IMR-90 (cell line): ENCODE data around the gene MSL3B.

ENCODE experiments used
- ATAC-seq: fragments of 200-7000 bp; cut with Tn5 transposase; 2 replicates; pipeline ENCODE4 v1.9.1; 2020; ENCODE audit warnings: low read depth, mild to moderate bottlenecking, moderate library complexity
- BruUV-seq: library from RNA; stranded (reverse); fragments of 400-500 nt; replicated peaks from 2 replicates; lab custom pipeline; 2021; lab: Mats Ljungman, UMichigan
- CTCF ChIA-PET: fragments of 300-600 bp; formaldehyde crosslinking; extraction: SDS; loops from one replicate; lab custom pipeline; 2021; ENCODE audit warnings: antibody characterized with exemption; lab: Yijun Ruan, JAX
- POLR2A ChIA-PET: fragments of 300-600 bp; sonication (Branson Sonifier 250); formaldehyde crosslinking; loops from one replicate; lab custom pipeline; 2022; ENCODE audit warnings: antibody characterized with exemption; ENCODE audit not compliant: unreplicated experiment; lab: Charles Lee
- DNase-seq: peaks from one replicate; pipeline ENCODE4 v3.0.0; 2013
- H2AFZ ChIP-seq: replicated peaks from 2 replicates; pipeline ENCODE3; 2013; ENCODE audit warnings: low read length, mild to moderate bottlenecking; ENCODE audit not compliant: poor library complexity
- H2AK5ac ChIP-seq: 2 replicates; pipeline ENCODE4 v1.6.1; 2013; ENCODE audit warnings: low read depth, low read length, inconsistent platforms
- H2AK9ac ChIP-seq: replicated peaks from 2 replicates; pipeline ENCODE3; 2013; ENCODE audit warnings: mild to moderate bottlenecking, low read depth, low read length, moderate library complexity; ENCODE audit not compliant: poor library complexity
- H2BK120ac ChIP-seq: 2 replicates; pipeline ENCODE4 v1.6.1; 2013; ENCODE audit warnings: low read depth, low read length, inconsistent platforms
- H2BK15ac ChIP-seq: 3 replicates; pipeline ENCODE4 v1.6.1; 2013; ENCODE audit warnings: low read depth, low read length, inconsistent platforms
- H2BK20ac ChIP-seq: 2 replicates; pipeline ENCODE4 v1.6.1; 2013; ENCODE audit warnings: low read depth, mild to moderate bottlenecking, inconsistent platforms, low read length, moderate library complexity
- H2BK5ac ChIP-seq: 2 replicates; pipeline ENCODE4 v1.6.1; 2013; ENCODE audit warnings: mild to moderate bottlenecking, low read depth, low read length, inconsistent platforms; ENCODE audit not compliant: poor library complexity, severe bottlenecking
- H3K14ac ChIP-seq: replicated peaks from 2 replicates; pipeline ENCODE4 v1.6.1; 2013; ENCODE audit warnings: low read depth, low read length, inconsistent platforms
- H3K18ac ChIP-seq: 2 replicates; pipeline ENCODE4 v1.6.1; 2013; ENCODE audit warnings: low read depth, low read length, control low read depth
- H3K23ac ChIP-seq: 2 replicates; pipeline ENCODE4 v1.6.1; 2013; ENCODE audit warnings: low read depth, low read length, inconsistent platforms
- H3K27ac ChIP-seq: 2 replicates; pipeline ENCODE4 v1.5.1; 2013; ENCODE audit warnings: mild to moderate bottlenecking, control low read depth, low read length; ENCODE audit not compliant: insufficient read depth
- H3K27me3 ChIP-seq: 2 replicates; pipeline ENCODE4 v1.6.1; 2013; ENCODE audit warnings: low read length; ENCODE audit not compliant: control insufficient read depth, insufficient read depth
- H3K36me3 ChIP-seq: 2 replicates; pipeline ENCODE4 v1.6.1; 2013; ENCODE audit warnings: low read length, mixed read lengths; ENCODE audit not compliant: control insufficient read depth, insufficient read depth
- H3K4ac ChIP-seq: 2 replicates; pipeline ENCODE4 v1.6.1; 2013; ENCODE audit warnings: low read depth, low read length, inconsistent platforms
- H3K4me1 ChIP-seq: 2 replicates; pipeline ENCODE4 v1.6.1; 2013; ENCODE audit warnings: low read length, mixed read lengths; ENCODE audit not compliant: control insufficient read depth, insufficient read depth
- H3K4me2 ChIP-seq: 2 replicates; pipeline ENCODE4 v1.6.1; 2013; ENCODE audit warnings: low read depth, mild to moderate bottlenecking, control low read depth, low read length, moderate library complexity
- H3K4me3 ChIP-seq: 2 replicates; pipeline ENCODE4 v1.5.1; 2013; ENCODE audit warnings: low read depth, mild to moderate bottlenecking, control low read depth, low read length, moderate library complexity; ENCODE audit not compliant: insufficient read depth
- H3K56ac ChIP-seq: 2 replicates; pipeline ENCODE4 v1.6.1; 2013; ENCODE audit warnings: low read length, inconsistent platforms; ENCODE audit not compliant: insufficient read depth; ENCODE audit errors: extremely low read depth
- H3K79me1 ChIP-seq, 2 experiments: 2 replicates each; pipeline ENCODE4 v1.6.1; 2013; ENCODE audit warnings: low read length in 2 of 2, inconsistent platforms in 1 of 2, low read depth in 1 of 2
- H3K9ac ChIP-seq: 2 replicates; pipeline ENCODE4 v1.6.1; 2013; ENCODE audit warnings: low read depth, low read length, control low read depth
- H3K9me1 ChIP-seq: 2 replicates; pipeline ENCODE4 v1.6.1; 2013; ENCODE audit warnings: low read length, inconsistent platforms; ENCODE audit not compliant: insufficient read depth
- H3K9me3 ChIP-seq: 2 replicates; pipeline ENCODE4 v1.6.1; 2013; ENCODE audit warnings: low read length; ENCODE audit not compliant: control insufficient read depth, insufficient read depth
- H4K20me1 ChIP-seq: 2 replicates; pipeline ENCODE4 v1.6.1; 2013; ENCODE audit warnings: low read length, inconsistent platforms; ENCODE audit not compliant: insufficient read depth
- H4K5ac ChIP-seq: 2 replicates; pipeline ENCODE4 v1.6.1; 2013; ENCODE audit warnings: mild to moderate bottlenecking, low read depth, low read length, control low read depth
- H4K8ac ChIP-seq, 2 experiments: 2 replicates each; pipeline ENCODE4 v1.6.1; 2013; ENCODE audit warnings: low read depth in 2 of 2, low read length in 2 of 2, control low read depth in 1 of 2, inconsistent platforms in 1 of 2
- H4K91ac ChIP-seq: 2 replicates; pipeline ENCODE4 v1.6.1; 2013; ENCODE audit warnings: low read depth, low read length, inconsistent platforms; ENCODE audit not compliant: insufficient read depth
- CEBPB ChIP-seq: IDR thresholded peaks from 2 replicates; pipeline ENCODE4 v1.6.1; 2012; ENCODE audit warnings: low read depth, low read length, improper control_type of control experiment
- CTCF ChIP-seq: conservative IDR thresholded peaks from 2 replicates; pipeline ENCODE4 v1.5.1; 2012; ENCODE audit warnings: mild to moderate bottlenecking, low read depth, low read length, improper control_type of control experiment
- ELK1 ChIP-seq: fragments of 150-350 bp; IDR thresholded peaks from 2 replicates; pipeline ENCODE4 v1.6.1; 2016; ENCODE audit warnings: low read depth, mild to moderate bottlenecking, low read length, moderate library complexity, borderline replicate concordance
- MAZ ChIP-seq: IDR thresholded peaks from 2 replicates; pipeline ENCODE4 v1.6.1; 2012; ENCODE audit warnings: low read depth, mild to moderate bottlenecking, low read length, improper control_type of control experiment, moderate library complexity, borderline replicate concordance
- NFE2L2 ChIP-seq: fragments of 150-350 bp; IDR thresholded peaks from 2 replicates; pipeline ENCODE4 v1.6.1; 2016; ENCODE audit warnings: low read depth, mild to moderate bottlenecking, low read length
- POLR2A ChIP-seq: IDR thresholded peaks from 2 replicates; pipeline ENCODE4 v1.6.1; 2012; ENCODE audit warnings: mild to moderate bottlenecking, low read depth, low read length
- RFX5 ChIP-seq: IDR thresholded peaks from 2 replicates; pipeline ENCODE4 v1.8.0; 2012; ENCODE audit warnings: low read depth, mild to moderate bottlenecking, low read length, moderate library complexity
- SMC3 ChIP-seq: fragments of 150-350 bp; IDR thresholded peaks from 2 replicates; pipeline ENCODE4 v1.6.1; 2016; ENCODE audit warnings: low read depth, mild to moderate bottlenecking, antibody characterized with exemption, low read length, moderate library complexity
- USF2 ChIP-seq: fragments of 150-350 bp; IDR thresholded peaks from 2 replicates; pipeline ENCODE4 v1.6.1; 2017; ENCODE audit warnings: mild to moderate bottlenecking, antibody characterized with exemption, low read length, low read depth
- WGBS, 2 experiments: methylation state at CpG; one replicate each; pipeline versions ENCODE4 v1.1.5 to v1.1.7; 2013; ENCODE audit warnings: missing lambda C conversion rate in 2 of 2; ENCODE audit not compliant: insufficient read length in 1 of 2; ENCODE audit errors: extremely low coverage in 2 of 2; 5-methylcytosine and 5-hydroxymethylcytosine counted together
- dilution Hi-C: fragments of 300-500 bp; cut with HindIII; formaldehyde crosslinking; loops from one replicate; pipeline ENCODE4 v1.14.3; 2018; ENCODE audit warnings: low sequenced_read_pairs; ENCODE audit not compliant: unreplicated experiment
- in situ Hi-C: fragments of 300-500 bp; cut with MboI; formaldehyde crosslinking; loops from 3 replicates; pipeline ENCODE4 v1.14.3; 2019; ENCODE audit warnings: low sequenced_read_pairs, inconsistent platforms, mixed read lengths
- intact Hi-C: fragments of 100-400 bp; cut with micrococcal nuclease; formaldehyde crosslinking; loops from 2 replicates; pipeline ENCODE4 v1.10.0; 2022

Gene MSL3B

GRCh38 chr2:233830111-233830802 is 37.9 kb downstream of the MSL3B start:
- Histone ChIP-seq H3K4me3 (no peak overlapping the region), H3K9me3 (no peaks in the 10 kb centered on the region), H2BK120ac (no peak overlapping the region), H3K27ac (no peak overlapping the region), H3K56ac (no peak overlapping the region), H3K79me1 (peaks cover 2 to 18% of the 10 kb centered on the region in 2 experiments; a peak in 3 of 4 replicates), H3K36me3 (no peaks in the 10 kb centered on the region; the same call in 1 of the 2 replicates), H3K9me1 (no peaks in the 10 kb centered on the region), H2AK5ac (no peak overlapping the region), H2AFZ (peak overlapping the region; percentile 37), H2BK5ac (no peak overlapping the region), H3K4ac (no peak overlapping the region), H3K14ac (no peak overlapping the region), H3K9ac (no peak overlapping the region), H3K4me2 (no peak overlapping the region), H4K8ac (no peak overlapping the region), H2BK15ac (no peak overlapping the region), H4K5ac (no peak overlapping the region), H3K23ac (no peak overlapping the region), H3K18ac (no peak overlapping the region), H2BK20ac (no peak overlapping the region), H4K20me1 (no peaks in the 10 kb centered on the region), H3K27me3 (no peaks in the 10 kb centered on the region), H3K4me1 (peaks cover 3% of the 10 kb centered on the region), H4K91ac (no peak overlapping the region), H2AK9ac (no peak overlapping the region)
- no peak for TF ChIP-seq ELK1
- no peak for TF ChIP-seq USF2
- TF ChIP-seq RFX5 = no peak
- no peak for TF ChIP-seq NFE2L2
- no peak for TF ChIP-seq CTCF
- TF ChIP-seq POLR2A = no peak
- no peak for TF ChIP-seq MAZ
- no peak for TF ChIP-seq CEBPB
- TF ChIP-seq SMC3 = no peak
- no peak for DNase-seq
- dilution Hi-C loops (no loop called here), in situ Hi-C loops (loop anchor here (25.0 kb wide), 1 partner anchor 368 kb away; no protein-coding TSS in a partner anchor), intact Hi-C loops (no loop called here)
- 100% methylated on average over 2 of the region's 6 CpGs; no CpG with 5 or more reads in 1 of the 2 experiments for WGBS, 2 experiments
- ChIA-PET POLR2A (no interaction called here), CTCF (no interaction called here)
- no peak for ATAC-seq
- no TSS peak for BruUV-seq
